Anterior cingulate cortex (tissue), 58 donors: ENCODE data around the gene TBX10.
A peak's percentile ranks its signal among the peaks of the same experiment; 100 is the strongest.
"Not testable (repeated sequence)": the region's sequence is repeated elsewhere in the genome, so short reads cannot be mapped to it uniquely, and the experiment has no call there.

ENCODE experiments used
- DNase-seq, 58 donors: peaks; one replicate each; lab custom pipeline; 2025; lab: John Stamatoyannopoulos, UW

Gene TBX10

GRCh38 chr11:67664696-67665540, 25.4 kb upstream of the TBX10 start:
- DNase-seq, result no peak

GRCh38 chr11:67664213-67664585, 24.6 kb upstream of the TBX10 start:
- no peak for DNase-seq

- no peak for DNase-seq
Measured at GRCh38 chr11:67663532-67664212, 24.1 kb upstream of the TBX10 start.

GRCh38 chr11:67662835-67663531, 23.4 kb upstream of the TBX10 start:
- DNase-seq, result no peak

GRCh38 chr11:67662142-67662834, 22.7 kb upstream of the TBX10 start:
- no peak for DNase-seq

GRCh38 chr11:67660752-67661151, 21.2 kb upstream of the TBX10 start:
- not testable (repeated sequence) for DNase-seq

GRCh38 chr11:67659651-67660165, 20.1 kb upstream of the TBX10 start:
- not testable (repeated sequence) for DNase-seq

GRCh38 chr11:67657300-67657699, 17.7 kb upstream of the TBX10 start:
- no peak for DNase-seq

GRCh38 chr11:67656278-67656922, 16.8 kb upstream of the TBX10 start:
- no peak for DNase-seq

- DNase-seq, result no peak
Measured at GRCh38 chr11:67654225-67654624, 14.7 kb upstream of the TBX10 start.

GRCh38 chr11:67652965-67653845, 13.6 kb upstream of the TBX10 start:
- no peak for DNase-seq

- no peak for DNase-seq
Measured at GRCh38 chr11:67651976-67652781, 12.6 kb upstream of the TBX10 start.

GRCh38 chr11:67649634-67650510, 10.3 kb upstream of the TBX10 start:
- DNase-seq, result no peak

GRCh38 chr11:67648796-67649613, 9.4 kb upstream of the TBX10 start:
- DNase-seq, result peak in 7 of 58 donors; percentile 4 to 21 (median 13)

GRCh38 chr11:67648140-67648795, 8.7 kb upstream of the TBX10 start:
- no peak for DNase-seq

- no peak for DNase-seq
Measured at GRCh38 chr11:67647471-67647870, 7.9 kb upstream of the TBX10 start.
